MCF 10A (cell line): ENCODE results near the gene POFUT2. TPM values are rescaled to one million over a fixed set of nuclear protein-coding genes. Genes with fewer than 3 reads are reported as not detected.

Experiments used
- BruUV-seq: library from RNA; stranded (reverse); fragments of 400-500 nt; replicated peaks from 2 replicates; lab custom pipeline; 2021; lab: Mats Ljungman, UMichigan
- CTCF ChIA-PET: fragments of 300-600 bp; sonication (Branson Sonifier 250); formaldehyde crosslinking; extraction: SDS; loops from one replicate; lab custom pipeline; 2021; ENCODE audit warnings: antibody characterized with exemption, inconsistent platforms; lab: Yijun Ruan, JAX
- POLR2A ChIA-PET: fragments of 300-600, 350-650 bp; sonication (Branson Sonifier 250); formaldehyde crosslinking; extraction: SDS; loops from one replicate; lab custom pipeline; 2020; ENCODE audit warnings: antibody characterized with exemption, inconsistent platforms; lab: Yijun Ruan, JAX
- DNase-seq: peaks from one replicate; pipeline ENCODE4 v3.0.0-alpha.2; 2018; ENCODE audit not compliant: unreplicated experiment
- H3K27ac Mint-ChIP-seq: one replicate; pipeline ENCODE4 v1.8.0; 2022; ENCODE audit warnings: mild to moderate bottlenecking, low read depth, mixed read lengths; ENCODE audit not compliant: unreplicated experiment
- H3K27me3 Mint-ChIP-seq: one replicate; pipeline ENCODE4 v1.8.0; 2022; ENCODE audit warnings: mixed read lengths; ENCODE audit not compliant: insufficient read depth, unreplicated experiment
- H3K36me3 Mint-ChIP-seq: one replicate; pipeline ENCODE4 v1.8.0; 2022; ENCODE audit warnings: mild to moderate bottlenecking, moderate library complexity, mixed read lengths; ENCODE audit not compliant: insufficient read depth, unreplicated experiment
- H3K4me1 Mint-ChIP-seq: one replicate; pipeline ENCODE4 v1.8.0; 2022; ENCODE audit warnings: mixed read lengths; ENCODE audit not compliant: insufficient read depth, unreplicated experiment
- H3K4me3 Mint-ChIP-seq: one replicate; pipeline ENCODE4 v1.8.0; 2022; ENCODE audit warnings: mild to moderate bottlenecking, moderate library complexity, mixed read lengths; ENCODE audit not compliant: unreplicated experiment
- H3K9me3 Mint-ChIP-seq: one replicate; pipeline ENCODE4 v1.8.0; 2022; ENCODE audit warnings: mixed read lengths; ENCODE audit not compliant: unreplicated experiment
- CTCF ChIP-seq: fragments of 200-600 bp; IDR thresholded peaks from one replicate; pipeline ENCODE4 v1.8.0; 2022; ENCODE audit warnings: antibody characterized with exemption, mild to moderate bottlenecking; ENCODE audit not compliant: unreplicated experiment
- intact Hi-C: fragments of 100-400 bp; cut with micrococcal nuclease; formaldehyde crosslinking; loops from 2 replicates; pipeline ENCODE4 v1.14.1; 2022
- total RNA-seq: library from RNA; stranded (reverse); gene quantifications from 2 replicates; pipeline ENCODE4 v1.2.3, GENCODE V29; 2022

Gene POFUT2
- total RNA-seq, 1 experiment from 2014 or later: 25.2 TPM

DNA sequence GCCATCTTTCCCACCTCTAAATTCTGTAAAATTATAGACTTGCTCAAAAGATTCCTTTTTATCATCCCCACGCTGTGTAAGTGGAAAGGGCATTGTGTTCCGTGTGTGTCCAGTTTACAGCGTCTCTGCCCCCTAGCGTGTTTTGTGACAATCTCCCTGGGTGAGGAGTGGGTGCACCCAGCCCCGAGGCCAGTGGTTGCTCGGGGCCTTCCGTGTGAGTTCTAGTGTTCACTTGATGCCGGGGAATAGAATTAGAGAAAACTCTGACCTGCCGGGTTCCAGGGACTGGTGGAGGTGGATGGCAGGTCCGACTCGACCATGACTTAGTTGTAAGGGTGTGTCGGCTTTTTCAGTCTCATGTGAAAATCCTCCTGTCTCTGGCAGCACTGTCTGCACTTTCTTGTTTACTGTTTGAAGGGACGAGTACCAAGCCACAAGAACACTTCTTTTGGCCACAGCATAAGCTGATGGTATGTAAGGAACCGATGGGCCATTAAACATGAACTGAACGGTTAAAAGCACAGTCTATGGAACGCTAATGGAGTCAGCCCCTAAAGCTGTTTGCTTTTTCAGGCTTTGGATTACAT lies 61.9 kb downstream of the POFUT2 start:
- Mint-ChIP-seq H3K9me3 (no peaks in the 10 kb centered on the region), H3K27ac (no peak overlapping the region), H3K4me1 (peaks cover 11% of the 10 kb centered on the region), H3K27me3 (no peaks in the 10 kb centered on the region), H3K4me3 (no peak overlapping the region), H3K36me3 (peaks cover 5% of the 10 kb centered on the region)
- ChIA-PET CTCF (interaction anchor here (0.6 kb wide), 1 partner anchor 58 kb away, joined by 3 read pairs; no protein-coding TSS in a partner anchor), POLR2A (no interaction called here)
- no TSS peak for BruUV-seq
- no peak for TF ChIP-seq CTCF
- DNase-seq: no peak
- intact Hi-C loops: no loop called here

- ChIA-PET POLR2A (no interaction called here), CTCF (interaction anchor here (0.6 kb wide), 1 partner anchor 605 kb away, joined by 3 read pairs; no protein-coding TSS in a partner anchor)
Observed at GRCh38 chr21:45225041-45225740, 62.5 kb downstream of the POFUT2 start.

DNA sequence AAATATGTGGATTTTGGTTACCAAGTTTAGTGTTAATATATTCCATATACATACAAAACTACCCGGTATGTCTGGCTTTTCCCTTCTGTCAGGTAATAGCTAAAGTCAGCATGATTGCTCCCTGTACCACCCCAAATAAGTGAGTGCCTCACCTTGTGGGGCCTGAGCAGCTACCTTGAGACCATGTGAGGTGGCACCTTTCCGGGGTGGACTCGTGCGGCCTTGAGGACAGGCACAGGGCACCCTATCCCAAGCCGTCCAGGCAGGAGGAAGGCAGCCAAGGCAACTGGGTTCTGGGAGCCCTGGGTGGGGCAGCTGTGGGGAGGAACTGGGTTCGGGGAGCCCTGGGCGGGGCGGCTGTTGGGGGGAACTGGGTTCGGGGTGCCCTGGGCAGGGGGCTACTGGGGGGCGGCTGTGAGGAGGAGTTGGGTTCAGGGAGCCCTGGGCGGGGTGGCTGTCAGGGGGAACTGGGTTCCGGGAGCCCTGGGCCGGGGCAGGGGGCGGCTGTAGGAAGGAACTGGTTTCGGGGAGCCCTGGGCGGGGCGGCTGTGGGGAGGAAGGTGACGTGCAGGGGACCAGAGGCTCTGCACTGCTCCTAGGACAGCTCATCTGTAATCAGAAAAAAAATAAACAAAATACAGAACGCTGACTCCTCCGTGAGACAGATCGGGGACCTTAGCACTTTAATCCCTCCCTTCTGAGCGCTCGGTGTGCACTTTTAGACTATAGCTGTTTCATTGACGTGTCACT lies 63.3 kb downstream of the POFUT2 start:
- peaks cover 9% of the 10 kb centered on the region for H3K36me3 Mint-ChIP-seq

More at GRCh38 chr21:45225041-45225740, 62.5 kb downstream of the POFUT2 start:
- H3K27ac Mint-ChIP-seq: no peak overlapping the region
- intact Hi-C loops: no loop called here
- peaks cover 11% of the 10 kb centered on the region for H3K4me1 Mint-ChIP-seq
- no TSS peak for BruUV-seq
- H3K36me3 Mint-ChIP-seq: peaks cover 5% of the 10 kb centered on the region
- no peaks in the 10 kb centered on the region for H3K27me3 Mint-ChIP-seq
- DNase-seq: no peak
- TF ChIP-seq CTCF: no peak
- H3K4me3 Mint-ChIP-seq: no peak overlapping the region
- no peaks in the 10 kb centered on the region for H3K9me3 Mint-ChIP-seq

More for the DNA sequence above, 63.3 kb downstream of the POFUT2 start:
- CTCF ChIA-PET: interaction anchor here (1.2 kb wide), 1 partner anchor 83 kb away, joined by 4 read pairs; no protein-coding TSS in a partner anchor
- POLR2A ChIA-PET: no interaction called here
- Mint-ChIP-seq H3K27ac (no peak overlapping the region), H3K4me3 (no peak overlapping the region), H3K4me1 (peaks cover 11% of the 10 kb centered on the region), H3K9me3 (no peaks in the 10 kb centered on the region), H3K27me3 (no peaks in the 10 kb centered on the region)
- no TSS peak for BruUV-seq
- no peak for DNase-seq
- no peak for TF ChIP-seq CTCF
- intact Hi-C loops: no loop called here
